Measurements from ENCODE around the gene C20orf173.

DNA sequence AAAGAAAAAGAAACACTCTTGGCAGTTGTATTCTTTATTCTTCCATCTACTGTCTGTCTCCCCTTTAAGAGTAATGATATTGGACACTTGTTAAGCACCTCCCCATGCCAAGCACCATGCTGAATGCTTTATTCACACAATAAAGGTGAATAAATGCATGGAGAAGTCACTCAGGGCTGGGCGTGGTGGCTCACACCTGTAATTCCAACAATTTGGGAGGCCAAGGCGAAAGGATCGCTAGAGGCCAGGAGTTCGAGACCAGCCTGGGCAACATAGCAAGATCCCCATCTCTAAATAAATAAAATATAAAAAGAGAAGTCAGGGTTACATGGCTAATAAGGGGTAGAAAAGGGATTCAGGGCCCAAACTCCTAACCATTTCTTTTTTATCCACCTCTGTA lies 42.0 kb downstream of the C20orf173 start:
- TF ChIP-seq EZH2 (IDR thresholded peaks at IDR 0.05; ENCODE audit: low read length, missing control alignments) (no peak), CTCF (conservative IDR thresholded peaks at IDR 0.05 in 1 of 2, IDR thresholded peaks at IDR 0.05 in 1 of 2; ENCODE audit: low read depth in 1 of 2, low read length in 2 of 2) (no peak)

Measured in fibroblast of lung (primary cell).